ENCODE measurements around the gene KLHL22.
"Not testable (repeated sequence)": the region's sequence is repeated elsewhere in the genome, so short reads cannot be mapped to it uniquely, and the experiment has no call there.

Gene KLHL22, protein sequence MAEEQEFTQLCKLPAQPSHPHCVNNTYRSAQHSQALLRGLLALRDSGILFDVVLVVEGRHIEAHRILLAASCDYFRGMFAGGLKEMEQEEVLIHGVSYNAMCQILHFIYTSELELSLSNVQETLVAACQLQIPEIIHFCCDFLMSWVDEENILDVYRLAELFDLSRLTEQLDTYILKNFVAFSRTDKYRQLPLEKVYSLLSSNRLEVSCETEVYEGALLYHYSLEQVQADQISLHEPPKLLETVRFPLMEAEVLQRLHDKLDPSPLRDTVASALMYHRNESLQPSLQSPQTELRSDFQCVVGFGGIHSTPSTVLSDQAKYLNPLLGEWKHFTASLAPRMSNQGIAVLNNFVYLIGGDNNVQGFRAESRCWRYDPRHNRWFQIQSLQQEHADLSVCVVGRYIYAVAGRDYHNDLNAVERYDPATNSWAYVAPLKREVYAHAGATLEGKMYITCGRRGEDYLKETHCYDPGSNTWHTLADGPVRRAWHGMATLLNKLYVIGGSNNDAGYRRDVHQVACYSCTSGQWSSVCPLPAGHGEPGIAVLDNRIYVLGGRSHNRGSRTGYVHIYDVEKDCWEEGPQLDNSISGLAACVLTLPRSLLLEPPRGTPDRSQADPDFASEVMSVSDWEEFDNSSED

GRCh38 chr22:20494978-20495860 is at the start of gene KLHL22:
KLHL22 (minus strand) TSS chr22:20495795; CDS start chr22:20489211, 6,584 bp downstream.
- peak; percentile 48 for DNase-seq

- not testable (repeated sequence) for DNase-seq
These were observed 49.7 kb upstream of the KLHL22 start for GRCh38 chr22:20545318-20545634.

DNA sequence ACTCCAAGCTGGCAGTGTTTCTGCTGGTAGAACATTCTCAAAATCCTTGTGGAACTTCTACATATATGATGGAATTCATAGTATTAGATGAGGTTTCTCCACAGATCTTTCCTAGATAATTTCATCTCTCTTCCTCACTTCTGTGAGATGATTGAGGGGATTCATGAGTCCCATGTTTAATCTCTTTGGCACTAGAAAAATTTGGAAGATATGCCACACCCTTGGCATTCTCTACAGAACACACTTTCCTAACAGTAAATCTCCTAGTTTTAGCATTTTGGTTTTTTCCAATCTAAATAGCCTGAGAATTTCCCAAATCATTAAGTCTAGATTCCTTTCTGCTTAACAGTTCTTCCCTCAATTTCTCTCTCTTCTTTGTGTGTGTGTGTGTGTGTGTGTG is 47.1 kb upstream of the KLHL22 start:
- DNase-seq, result no peak

DNA sequence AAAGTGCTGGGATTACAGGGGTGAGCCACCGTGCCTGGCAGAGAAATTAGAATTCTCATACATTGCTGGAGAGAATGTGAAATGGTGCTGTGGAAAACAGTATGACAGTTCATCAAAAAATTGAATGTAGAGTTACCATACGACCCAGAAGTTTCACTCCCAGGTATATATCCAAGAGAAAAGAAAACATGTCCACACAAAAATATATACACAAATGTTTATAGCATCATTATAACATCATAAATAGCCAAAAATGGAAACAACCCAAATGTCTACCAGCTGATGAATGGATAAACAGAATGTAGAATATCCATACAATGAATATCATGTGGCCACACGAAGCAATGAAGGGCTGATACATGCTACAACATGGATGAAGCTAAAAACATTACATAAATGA is 46.5 kb upstream of the KLHL22 start:
- DNase-seq, result no peak

GRCh38 chr22:20538875-20539274 is 43.3 kb upstream of the KLHL22 start:
- DNase-seq, result not testable (repeated sequence)

GRCh38 chr22:20537983-20538382 is 42.4 kb upstream of the KLHL22 start:
- DNase-seq, result no peak

GRCh38 chr22:20537325-20537756 is 41.7 kb upstream of the KLHL22 start:
- no peak for DNase-seq

DNA sequence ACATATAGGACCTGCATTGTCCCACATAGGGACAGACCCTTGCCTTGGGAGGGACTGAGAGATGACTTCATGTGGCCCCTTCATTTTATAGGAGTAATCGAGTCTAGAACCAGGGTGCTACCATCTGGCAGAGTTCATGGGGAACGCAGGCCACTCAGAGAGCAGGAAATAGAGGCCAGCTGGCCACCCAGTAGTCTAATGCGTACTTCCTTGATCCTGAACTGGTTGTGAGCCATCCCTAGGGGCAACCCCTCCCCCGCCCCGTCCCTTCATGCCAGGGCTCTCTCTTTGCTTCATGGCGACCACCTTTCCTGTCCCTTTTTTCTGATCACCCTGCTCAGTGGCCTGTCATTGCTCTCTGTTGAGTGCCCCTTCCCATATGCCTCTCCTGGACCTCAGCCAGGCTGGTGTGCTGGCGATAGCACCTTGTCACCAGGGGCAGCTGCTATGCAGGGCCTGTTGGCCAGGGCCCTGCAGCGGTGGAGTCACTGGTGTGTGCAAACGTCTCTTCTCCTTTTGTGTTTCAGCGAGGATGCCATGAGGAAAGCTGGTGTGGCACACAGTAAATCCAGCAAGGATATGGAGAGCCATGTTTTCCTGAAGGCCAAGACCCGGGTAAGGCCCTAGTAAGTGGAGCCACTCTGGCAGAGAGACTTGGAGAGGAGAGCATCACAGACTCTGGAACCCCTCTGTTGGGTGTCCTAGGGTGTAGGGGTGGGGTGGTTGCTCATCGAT is 41.2 kb upstream of the KLHL22 start:
- no peak for DNase-seq

- no peak for DNase-seq
These were observed 38.3 kb upstream of the KLHL22 start for GRCh38 chr22:20533879-20534265.

DNA sequence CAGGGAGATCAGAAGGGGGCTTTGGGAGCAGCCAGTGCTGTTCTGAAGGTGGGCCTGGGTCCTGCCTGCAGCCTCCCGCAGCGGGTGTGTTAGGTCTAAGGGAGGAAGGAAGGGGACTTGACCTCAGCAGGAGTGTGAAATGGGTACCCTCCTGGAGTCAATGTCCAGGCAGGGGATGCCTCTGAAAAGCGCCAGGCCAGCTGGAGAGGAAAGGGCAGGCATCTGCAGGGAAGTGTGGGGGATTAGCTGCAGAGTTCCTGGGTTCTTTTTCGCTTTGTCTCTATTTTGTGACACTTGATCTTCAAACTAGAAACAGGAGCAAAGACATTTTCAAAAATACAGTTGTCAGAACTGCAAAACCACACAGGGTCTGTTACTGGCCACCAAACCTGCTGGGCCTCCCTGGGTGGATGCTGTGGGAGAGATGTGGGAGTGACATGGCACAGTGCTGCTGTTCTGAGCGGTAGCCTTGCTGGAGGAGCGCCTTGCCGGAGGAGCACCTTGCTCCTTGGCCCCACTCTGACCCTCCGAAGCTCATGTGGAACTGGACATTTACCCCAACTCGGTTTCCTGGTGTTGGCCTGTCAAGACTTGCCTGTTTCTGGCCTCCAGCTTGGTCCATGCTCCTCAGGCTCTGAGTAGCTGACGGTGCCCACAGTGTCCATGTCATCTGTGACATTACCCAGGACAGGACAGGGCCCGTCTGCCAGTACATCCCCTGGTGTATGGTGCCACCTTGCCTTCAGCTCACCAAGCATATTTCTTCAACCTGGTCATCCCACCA is 37.7 kb upstream of the KLHL22 start:
- no peak for DNase-seq

- DNase-seq, result no peak
These were observed 36.8 kb upstream of the KLHL22 start for GRCh38 chr22:20532256-20532993.

GRCh38 chr22:20531404-20532201 is 36.0 kb upstream of the KLHL22 start:
- no peak for DNase-seq

GRCh38 chr22:20531154-20531403 is 35.5 kb upstream of the KLHL22 start:
- DNase-seq, result no peak

- no peak for DNase-seq
These were observed 35.0 kb upstream of the KLHL22 start for GRCh38 chr22:20530368-20531153.

DNA sequence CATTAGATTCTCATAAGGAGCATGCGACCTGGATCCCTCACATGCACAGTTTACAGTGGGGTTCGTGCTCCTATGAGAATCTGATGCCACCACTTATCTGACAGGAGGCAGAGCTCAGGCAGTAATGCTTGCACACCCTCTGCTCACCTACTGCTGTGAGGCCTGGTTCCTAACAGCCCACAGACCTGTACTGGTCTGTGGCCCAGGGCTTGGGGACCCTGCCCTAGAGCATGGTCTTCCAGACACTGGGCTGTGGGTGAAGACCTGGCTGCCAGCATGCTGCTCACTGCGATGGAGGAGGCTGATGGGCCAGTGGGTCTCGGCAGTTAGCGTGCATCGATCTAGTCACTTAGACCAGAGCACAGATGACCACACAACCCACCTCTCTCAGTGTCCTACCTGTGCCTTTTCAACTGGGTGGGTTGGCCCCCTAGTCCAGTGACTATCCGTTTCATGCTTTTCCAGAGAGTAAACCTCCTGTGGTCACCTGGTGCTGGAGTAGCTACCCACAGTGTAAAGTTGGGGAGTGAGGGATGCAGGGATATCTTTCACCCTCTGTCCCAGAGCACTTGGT is 32.9 kb upstream of the KLHL22 start:
- no peak for DNase-seq

DNA sequence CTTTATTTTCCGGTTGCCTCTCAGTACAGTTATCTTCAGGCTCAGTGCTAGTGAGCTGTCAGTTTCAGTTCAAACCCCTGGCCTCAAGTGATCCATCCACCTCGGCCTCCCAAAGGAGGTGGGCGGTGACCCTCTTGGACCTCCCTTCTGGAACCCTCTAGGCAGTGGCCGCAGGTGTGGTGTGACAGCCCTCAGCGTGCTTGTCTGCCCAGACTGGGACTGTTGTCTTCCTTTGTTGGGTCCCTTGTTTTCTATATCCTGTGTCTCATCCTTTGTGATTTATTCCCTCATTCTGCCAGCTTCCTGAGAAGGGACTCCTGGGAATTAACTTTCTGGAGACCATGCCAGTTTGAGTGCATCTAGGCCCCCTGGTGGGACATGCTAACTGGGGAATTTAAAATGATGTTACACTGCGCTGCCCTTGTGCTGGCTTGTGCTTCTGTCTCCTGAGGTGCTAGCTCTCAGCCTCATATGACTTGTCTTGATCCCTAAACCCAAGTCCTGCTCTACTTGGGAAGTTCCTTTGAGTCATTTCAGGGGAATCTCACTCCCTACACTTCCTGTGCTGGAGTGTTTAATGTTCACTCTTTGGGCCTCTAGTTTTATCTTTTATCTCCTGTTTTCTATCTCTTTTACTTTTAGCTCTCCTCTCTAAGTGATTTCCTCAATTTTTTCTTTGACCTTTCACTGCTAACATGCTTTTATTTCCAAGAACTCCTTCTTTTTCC is 31.2 kb upstream of the KLHL22 start:
- DNase-seq, result no peak

DNA sequence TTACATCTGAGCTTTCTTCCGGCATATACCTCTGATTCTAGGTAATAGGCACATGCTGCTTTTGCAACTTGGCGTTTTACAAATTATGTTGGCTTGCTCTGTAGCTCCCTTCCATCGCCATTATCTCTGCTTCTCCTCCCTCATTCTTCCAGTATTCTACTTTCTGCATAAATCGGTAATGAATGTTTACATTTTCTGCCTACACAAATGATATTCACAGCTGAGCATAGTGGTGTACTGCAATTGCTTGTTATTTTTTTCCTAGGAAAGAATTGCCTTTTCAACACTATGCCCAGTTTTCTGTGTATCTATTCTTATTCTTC is 30.7 kb upstream of the KLHL22 start:
- DNase-seq, result no peak

- no peak for DNase-seq
These were observed 29.5 kb upstream of the KLHL22 start for GRCh38 chr22:20525048-20525447.

DNA sequence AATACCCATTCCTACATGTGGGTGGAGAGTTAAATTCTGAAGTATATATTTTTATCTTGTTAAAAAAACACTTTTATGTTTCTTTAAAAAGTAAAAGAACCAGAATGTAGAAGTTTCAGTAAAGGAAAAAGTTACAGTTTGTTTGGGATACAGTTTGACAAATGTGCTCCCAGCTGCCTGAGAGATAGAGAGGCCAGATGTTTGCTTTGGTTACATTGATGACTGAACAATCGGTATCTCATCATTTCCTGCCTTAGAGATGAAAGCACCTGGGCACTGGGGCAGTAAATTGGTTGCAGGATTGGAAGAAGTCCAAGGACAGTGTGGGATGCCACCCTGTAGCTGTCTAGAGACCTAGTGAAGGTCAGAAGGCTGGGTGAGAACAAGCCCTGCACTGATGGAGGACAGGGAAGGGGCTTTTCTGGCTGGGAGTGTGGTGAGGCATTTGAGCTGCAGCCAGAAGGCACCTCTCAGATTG is 28.4 kb upstream of the KLHL22 start:
- no peak for DNase-seq
